ENCODE measurements around the gene FBP2.
"Not testable (repeated sequence)": the region's sequence is repeated elsewhere in the genome, so short reads cannot be mapped to it uniquely, and the experiment has no call there.

Gene FBP2

DNA sequence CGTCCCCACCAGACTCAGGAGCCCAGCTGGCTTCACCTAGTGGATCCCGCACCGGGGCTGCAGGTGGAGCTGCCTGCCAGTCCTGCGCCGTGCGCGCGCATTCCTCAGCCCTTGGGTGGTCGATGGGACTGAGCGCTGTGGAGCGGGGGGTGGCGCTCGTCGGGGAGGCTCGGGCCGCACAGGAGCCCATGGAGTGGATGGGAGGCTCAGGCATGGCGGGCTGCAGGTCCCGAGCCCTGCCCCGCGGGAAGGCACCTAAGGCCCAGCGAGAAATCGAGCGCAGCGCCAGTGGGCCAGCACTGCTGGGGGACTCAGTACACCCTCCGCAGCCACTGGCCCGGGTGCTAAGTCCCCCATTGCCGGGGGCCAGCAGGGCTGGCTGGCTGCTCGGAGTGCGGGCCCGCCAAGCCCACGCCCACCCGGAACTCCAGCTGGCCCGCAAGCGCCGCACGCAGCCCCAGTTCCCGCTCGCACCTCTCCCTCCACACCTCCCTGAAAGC, 2.5 kb downstream of the FBP2 start:
- not testable (repeated sequence) for H3K9me3 ChIP-seq (ENCODE audit: control insufficient read depth, low read length); H3K4me1 ChIP-seq (ENCODE audit: control insufficient read depth, insufficient read depth, low read length); H3K4me3 ChIP-seq (ENCODE audit: insufficient read depth, low read depth, low read length); H3K36me3 ChIP-seq (ENCODE audit: control insufficient read depth, insufficient read depth, low read length); H3K27me3 ChIP-seq (ENCODE audit: control insufficient read depth, insufficient read depth, low read length, poor library complexity, severe bottlenecking); H3K27ac ChIP-seq (ENCODE audit: insufficient read depth, low read depth, low read length, poor library complexity, severe bottlenecking)
- 90% methylated on average over 35 of the region's 38 CpGs for WGBS, 2 experiments

DNA sequence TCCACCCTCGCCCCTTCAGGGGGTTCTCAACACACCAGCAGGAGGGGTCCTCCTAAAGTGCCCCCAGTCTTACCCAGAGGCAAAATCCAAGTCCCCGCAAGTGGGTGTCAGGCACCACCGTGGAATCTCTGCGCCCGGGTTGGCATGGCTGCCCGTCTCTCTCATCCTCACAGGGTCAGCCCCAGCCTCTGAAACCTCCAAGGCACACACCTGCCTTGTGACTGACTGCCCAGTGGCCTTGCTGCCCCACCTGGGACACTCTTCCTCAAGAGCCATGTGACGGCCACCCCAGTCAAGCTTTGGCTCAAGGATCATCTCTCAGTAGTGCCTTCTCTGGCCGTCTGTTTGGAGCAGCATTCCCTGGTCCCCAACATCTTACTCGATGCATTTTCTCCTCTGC, 4.9 kb downstream of the FBP2 start:
- H3K9me3 ChIP-seq (ENCODE audit: control insufficient read depth, low read length), result no peaks in the 10 kb centered on the region
- no peak overlapping the region for H3K27ac ChIP-seq (ENCODE audit: insufficient read depth, low read depth, low read length, poor library complexity, severe bottlenecking)
- no peak overlapping the region for H3K4me3 ChIP-seq (ENCODE audit: insufficient read depth, low read depth, low read length)
- WGBS, 2 experiments, result 92 to 96% methylated on average over 9 of the region's 9 CpGs
- H3K27me3 ChIP-seq (ENCODE audit: control insufficient read depth, insufficient read depth, low read length, poor library complexity, severe bottlenecking), result no peaks in the 10 kb centered on the region
- H3K4me1 ChIP-seq (ENCODE audit: control insufficient read depth, insufficient read depth, low read length), result no peaks in the 10 kb centered on the region
- no peaks in the 10 kb centered on the region for H3K36me3 ChIP-seq (ENCODE audit: control insufficient read depth, insufficient read depth, low read length)

DNA sequence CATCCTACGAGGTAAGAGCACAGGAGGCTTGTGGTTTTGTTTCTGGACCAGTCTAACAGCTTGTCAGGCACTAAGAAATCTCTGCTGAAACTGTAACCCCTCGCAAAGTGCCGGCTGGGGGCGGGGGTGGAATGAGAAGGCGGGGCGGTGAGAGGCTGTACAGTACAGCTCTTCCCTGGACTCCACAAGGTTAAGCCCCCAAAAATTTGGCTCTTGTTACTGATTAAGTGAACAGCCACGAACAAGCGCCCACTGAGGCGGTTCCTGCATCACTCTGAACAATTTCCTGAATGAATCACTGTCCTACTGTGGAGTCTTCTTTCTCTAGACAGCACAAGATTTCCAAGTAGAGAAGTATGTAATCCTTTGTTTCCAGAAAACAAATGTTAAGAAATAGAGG, 6.8 kb downstream of the FBP2 start:
- WGBS, 2 experiments, result 91 to 92% methylated on average over 9 of the region's 9 CpGs
- no peak overlapping the region for H3K27ac ChIP-seq (ENCODE audit: insufficient read depth, low read depth, low read length, poor library complexity, severe bottlenecking)
- no peaks in the 10 kb centered on the region for H3K4me1 ChIP-seq (ENCODE audit: control insufficient read depth, insufficient read depth, low read length)
- H3K27me3 ChIP-seq (ENCODE audit: control insufficient read depth, insufficient read depth, low read length, poor library complexity, severe bottlenecking), result no peaks in the 10 kb centered on the region
- no peaks in the 10 kb centered on the region for H3K9me3 ChIP-seq (ENCODE audit: control insufficient read depth, low read length)
- H3K36me3 ChIP-seq (ENCODE audit: control insufficient read depth, insufficient read depth, low read length), result no peaks in the 10 kb centered on the region
- H3K4me3 ChIP-seq (ENCODE audit: insufficient read depth, low read depth, low read length), result no peak overlapping the region

DNA sequence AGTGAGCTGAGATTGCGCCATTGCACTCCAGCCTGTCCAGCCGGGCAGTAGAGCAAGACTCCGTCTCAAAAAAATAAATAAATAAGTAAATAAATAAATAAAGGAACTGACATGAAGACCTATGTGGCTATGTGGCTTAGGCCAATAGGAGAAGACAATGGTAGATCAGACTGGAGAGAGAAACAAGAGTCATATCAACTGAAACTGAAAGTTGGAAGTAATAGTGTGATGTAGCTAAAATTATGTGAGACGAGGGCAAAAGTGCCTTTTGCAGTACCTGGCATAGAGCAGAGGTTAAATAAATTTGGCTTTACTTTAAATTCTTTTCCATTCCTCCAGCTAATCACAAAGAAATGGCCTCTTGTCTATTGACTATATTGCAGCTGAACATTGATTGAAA, 7.3 kb downstream of the FBP2 start:
- no peak overlapping the region for H3K4me3 ChIP-seq (ENCODE audit: insufficient read depth, low read depth, low read length)
- no peaks in the 10 kb centered on the region for H3K4me1 ChIP-seq (ENCODE audit: control insufficient read depth, insufficient read depth, low read length)
- no peak overlapping the region for H3K27ac ChIP-seq (ENCODE audit: insufficient read depth, low read depth, low read length, poor library complexity, severe bottlenecking)
- WGBS, 2 experiments, result 86 to 98% methylated on average over 2 to 4 of the region's 4 CpGs
- no peaks in the 10 kb centered on the region for H3K27me3 ChIP-seq (ENCODE audit: control insufficient read depth, insufficient read depth, low read length, poor library complexity, severe bottlenecking)
- H3K9me3 ChIP-seq (ENCODE audit: control insufficient read depth, low read length), result no peaks in the 10 kb centered on the region
- H3K36me3 ChIP-seq (ENCODE audit: control insufficient read depth, insufficient read depth, low read length), result no peaks in the 10 kb centered on the region

DNA sequence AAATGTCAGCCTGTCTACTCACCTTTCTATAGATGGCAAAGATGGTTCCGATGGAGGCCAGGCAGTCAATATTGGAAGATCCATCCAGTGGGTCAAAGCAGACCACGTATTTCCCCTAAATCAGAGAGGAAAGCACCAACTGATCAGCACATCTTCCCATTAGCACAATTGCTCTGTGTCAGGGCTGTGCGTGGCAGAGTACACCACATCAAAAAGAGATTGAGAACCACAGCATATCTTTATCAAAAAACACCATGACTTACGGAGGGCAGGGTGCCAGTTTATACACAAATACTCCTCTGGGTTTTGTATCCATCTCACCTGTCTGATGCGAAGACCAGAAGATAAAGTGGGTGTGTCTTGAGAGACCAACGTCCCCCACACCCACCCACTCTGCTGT, 9.1 kb downstream of the FBP2 start:
- Histone ChIP-seq H3K27ac (ENCODE audit: insufficient read depth, low read depth, low read length, poor library complexity, severe bottlenecking) (no peak overlapping the region), H3K9me3 (ENCODE audit: control insufficient read depth, low read length) (no peaks in the 10 kb centered on the region), H3K27me3 (ENCODE audit: control insufficient read depth, insufficient read depth, low read length, poor library complexity, severe bottlenecking) (no peaks in the 10 kb centered on the region), H3K4me3 (ENCODE audit: insufficient read depth, low read depth, low read length) (no peak overlapping the region), H3K36me3 (ENCODE audit: control insufficient read depth, insufficient read depth, low read length) (no peaks in the 10 kb centered on the region), H3K4me1 (ENCODE audit: control insufficient read depth, insufficient read depth, low read length) (no peaks in the 10 kb centered on the region)
- WGBS, 2 experiments, result 89 to 94% methylated on average over 6 of the region's 6 CpGs

DNA sequence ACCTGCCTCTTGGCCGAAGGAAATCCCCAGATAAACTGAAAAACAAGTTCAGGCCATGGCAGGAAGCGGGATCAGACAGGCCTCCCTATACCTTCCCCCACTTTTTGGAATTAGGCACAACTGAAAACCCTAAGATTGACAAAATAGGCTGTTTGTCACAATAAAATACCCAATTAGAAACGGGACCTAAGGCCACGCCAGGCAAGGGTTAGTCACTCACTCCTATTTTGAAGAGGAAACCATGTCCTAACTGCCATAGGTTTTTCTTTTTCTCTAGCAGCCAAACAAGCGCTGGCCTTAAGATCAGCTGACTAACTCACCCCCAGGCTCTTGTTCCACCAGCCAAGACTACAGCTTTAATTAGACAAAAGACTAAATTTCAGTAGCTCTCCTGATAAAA, 11.9 kb downstream of the FBP2 start:
- Histone ChIP-seq H3K9me3 (ENCODE audit: control insufficient read depth, low read length) (no peaks in the 10 kb centered on the region), H3K27me3 (ENCODE audit: control insufficient read depth, insufficient read depth, low read length, poor library complexity, severe bottlenecking) (no peaks in the 10 kb centered on the region), H3K4me1 (ENCODE audit: control insufficient read depth, insufficient read depth, low read length) (no peaks in the 10 kb centered on the region), H3K4me3 (ENCODE audit: insufficient read depth, low read depth, low read length) (no peak overlapping the region), H3K27ac (ENCODE audit: insufficient read depth, low read depth, low read length, poor library complexity, severe bottlenecking) (no peak overlapping the region), H3K36me3 (ENCODE audit: control insufficient read depth, insufficient read depth, low read length) (no peaks in the 10 kb centered on the region)
- WGBS, 2 experiments, result 91 to 94% methylated on average over 5 of the region's 5 CpGs

DNA sequence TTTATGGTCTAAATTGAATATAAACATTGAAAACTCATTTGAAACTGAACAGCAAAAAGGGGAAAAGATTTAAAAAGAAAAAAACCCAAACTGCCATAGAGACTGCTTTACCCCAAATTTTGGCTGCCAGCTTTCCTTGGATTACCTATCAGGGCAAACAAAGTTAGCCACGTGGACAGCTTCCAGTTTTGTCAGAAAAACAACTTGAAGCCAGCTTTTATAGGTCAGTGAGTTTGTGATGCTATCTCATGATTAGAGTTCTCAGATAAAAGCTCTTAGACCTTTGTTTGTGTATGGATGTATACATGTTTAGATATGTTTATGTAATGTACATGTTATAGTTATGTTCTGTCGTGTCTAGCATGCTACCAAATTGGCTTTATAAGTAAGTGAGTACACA, 16.1 kb downstream of the FBP2 start:
- Histone ChIP-seq H3K27me3 (ENCODE audit: control insufficient read depth, insufficient read depth, low read length, poor library complexity, severe bottlenecking) (no peaks in the 10 kb centered on the region), H3K27ac (ENCODE audit: insufficient read depth, low read depth, low read length, poor library complexity, severe bottlenecking) (no peak overlapping the region), H3K4me3 (ENCODE audit: insufficient read depth, low read depth, low read length) (no peak overlapping the region), H3K36me3 (ENCODE audit: control insufficient read depth, insufficient read depth, low read length) (no peaks in the 10 kb centered on the region), H3K9me3 (ENCODE audit: control insufficient read depth, low read length) (no peaks in the 10 kb centered on the region), H3K4me1 (ENCODE audit: control insufficient read depth, insufficient read depth, low read length) (no peaks in the 10 kb centered on the region)
- WGBS, 2 experiments, result 82 to 83% methylated on average over 2 of the region's 2 CpGs

DNA sequence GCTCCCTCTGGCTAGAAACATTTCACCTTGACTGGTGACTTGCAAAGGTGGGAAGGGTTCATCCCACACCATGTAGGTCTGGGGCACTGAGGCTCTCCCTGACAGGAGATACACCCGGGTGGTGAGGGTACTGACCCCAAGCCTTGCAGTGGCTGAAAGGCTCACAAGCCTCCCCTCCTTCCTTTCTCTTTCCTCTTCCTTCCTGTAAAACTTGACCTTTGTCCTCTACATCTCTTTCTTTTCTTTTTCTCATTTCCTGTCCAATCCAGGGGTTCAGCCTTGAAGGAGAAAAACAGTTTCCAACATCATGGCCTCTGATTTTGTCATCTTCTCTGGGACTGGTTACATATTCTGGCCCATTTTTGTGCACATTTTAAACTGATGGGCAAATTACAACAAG, 16.6 kb downstream of the FBP2 start:
- Histone ChIP-seq H3K4me3 (ENCODE audit: insufficient read depth, low read depth, low read length) (no peak overlapping the region), H3K36me3 (ENCODE audit: control insufficient read depth, insufficient read depth, low read length) (no peaks in the 10 kb centered on the region), H3K4me1 (ENCODE audit: control insufficient read depth, insufficient read depth, low read length) (no peaks in the 10 kb centered on the region), H3K27me3 (ENCODE audit: control insufficient read depth, insufficient read depth, low read length, poor library complexity, severe bottlenecking) (no peaks in the 10 kb centered on the region), H3K27ac (ENCODE audit: insufficient read depth, low read depth, low read length, poor library complexity, severe bottlenecking) (no peak overlapping the region), H3K9me3 (ENCODE audit: control insufficient read depth, low read length) (no peaks in the 10 kb centered on the region)
- WGBS, 2 experiments, result 0% methylated on average over 1 of the region's 1 CpG

DNA sequence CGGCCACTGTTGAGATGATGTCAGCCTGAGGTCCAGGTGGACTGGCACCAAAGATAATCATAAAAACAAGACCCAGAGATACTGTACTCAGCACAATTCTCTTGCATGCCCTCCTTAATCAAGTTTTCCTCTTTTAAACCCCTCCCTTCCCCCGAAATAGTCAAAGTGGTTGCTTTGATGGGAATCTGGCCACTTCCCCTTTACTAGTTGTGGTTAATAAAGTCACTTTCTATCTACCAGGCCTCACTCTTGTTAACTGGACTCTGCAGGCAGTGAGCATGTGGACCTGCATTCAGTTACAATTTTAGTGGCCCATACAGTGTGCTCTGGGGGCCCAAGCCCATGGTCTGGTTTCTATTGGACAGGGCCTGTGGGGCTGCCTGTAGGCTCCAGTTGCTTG, 17.5 kb downstream of the FBP2 start:
- 93 to 94% methylated on average over 2 of the region's 2 CpGs for WGBS, 2 experiments
- no peak overlapping the region for H3K4me3 ChIP-seq (ENCODE audit: insufficient read depth, low read depth, low read length)
- no peaks in the 10 kb centered on the region for H3K27me3 ChIP-seq (ENCODE audit: control insufficient read depth, insufficient read depth, low read length, poor library complexity, severe bottlenecking)
- no peaks in the 10 kb centered on the region for H3K36me3 ChIP-seq (ENCODE audit: control insufficient read depth, insufficient read depth, low read length)
- H3K9me3 ChIP-seq (ENCODE audit: control insufficient read depth, low read length), result no peaks in the 10 kb centered on the region
- no peaks in the 10 kb centered on the region for H3K4me1 ChIP-seq (ENCODE audit: control insufficient read depth, insufficient read depth, low read length)
- no peak overlapping the region for H3K27ac ChIP-seq (ENCODE audit: insufficient read depth, low read depth, low read length, poor library complexity, severe bottlenecking)

DNA sequence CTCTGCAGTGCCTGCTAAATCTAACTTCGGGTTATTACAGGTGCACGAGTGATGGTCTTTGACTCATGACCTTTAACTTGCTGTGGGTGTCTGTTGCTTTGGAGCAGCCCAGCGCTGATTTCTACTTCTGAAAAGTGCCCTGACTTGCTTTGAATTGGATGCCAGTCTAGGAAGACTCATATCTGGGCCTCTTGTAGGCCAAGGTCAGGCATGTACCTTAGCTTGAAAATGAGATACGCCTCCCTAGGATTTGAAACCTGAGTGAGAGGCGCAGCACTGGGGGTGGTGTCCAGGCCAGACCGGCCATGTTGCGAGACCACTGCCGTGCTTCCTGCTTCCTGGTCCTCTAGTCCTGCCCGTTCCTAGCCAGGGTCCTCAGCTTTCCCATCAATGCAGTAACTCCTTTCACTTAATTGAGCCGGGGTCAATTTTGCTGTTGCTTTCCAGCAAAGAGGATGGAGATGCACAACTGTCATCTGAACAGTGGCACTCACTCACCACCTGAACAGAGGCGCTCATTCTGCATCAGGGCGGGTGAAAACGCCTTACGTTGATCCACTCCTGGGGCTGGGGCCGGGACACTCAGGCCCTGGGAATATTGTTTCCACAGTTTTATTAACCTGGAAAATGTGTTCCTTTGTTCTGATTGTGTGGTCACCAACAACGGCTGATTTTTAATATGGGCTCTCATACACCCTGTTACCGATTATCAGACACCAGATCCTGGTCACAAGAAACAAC, 24.5 kb downstream of the FBP2 start:
- 89 to 90% methylated on average over 17 of the region's 17 CpGs for WGBS, 2 experiments
- Histone ChIP-seq H3K27ac (ENCODE audit: insufficient read depth, low read depth, low read length, poor library complexity, severe bottlenecking) (no peak overlapping the region), H3K36me3 (ENCODE audit: control insufficient read depth, insufficient read depth, low read length) (no peaks in the 10 kb centered on the region), H3K9me3 (ENCODE audit: control insufficient read depth, low read length) (no peaks in the 10 kb centered on the region), H3K4me1 (ENCODE audit: control insufficient read depth, insufficient read depth, low read length) (no peaks in the 10 kb centered on the region), H3K4me3 (ENCODE audit: insufficient read depth, low read depth, low read length) (no peak overlapping the region), H3K27me3 (ENCODE audit: control insufficient read depth, insufficient read depth, low read length, poor library complexity, severe bottlenecking) (no peaks in the 10 kb centered on the region)
